H9 (cell line): Measurements from ENCODE around the gene MLC1. TPM values are rescaled to one million over a fixed set of nuclear protein-coding genes. Genes with fewer than 3 reads are reported as not detected.
A peak's percentile ranks its signal among the peaks of the same experiment; 100 is the strongest.

Experiments
- DNase-seq: peaks from one replicate; pipeline ENCODE4 v3.0.0-alpha.2; 2017
- H2AFZ ChIP-seq: one replicate; pipeline ENCODE4 v1.6.1; 2013; ENCODE audit warnings: mild to moderate bottlenecking, low read length, control low read depth, moderate library complexity
- H2AK5ac ChIP-seq: 2 replicates; pipeline ENCODE4 v1.6.1; 2013; ENCODE audit warnings: low read length, control low read depth, mixed read lengths; ENCODE audit not compliant: insufficient read length
- H2BK120ac ChIP-seq: one replicate; pipeline ENCODE4 v1.6.1; 2013; ENCODE audit warnings: low read depth, mild to moderate bottlenecking, low read length, control low read depth, inconsistent platforms; ENCODE audit not compliant: poor library complexity, severe bottlenecking
- H2BK12ac ChIP-seq: 2 replicates; pipeline ENCODE4 v1.6.1; 2013; ENCODE audit warnings: low read length, control low read depth, mixed read lengths, low read depth; ENCODE audit not compliant: insufficient read length
- H2BK15ac ChIP-seq: 2 replicates; pipeline ENCODE4 v1.6.1; 2013; ENCODE audit warnings: low read depth, low read length, control low read depth
- H2BK20ac ChIP-seq: one replicate; pipeline ENCODE4 v1.6.1; 2013; ENCODE audit warnings: low read depth, mild to moderate bottlenecking, low read length, control low read depth, inconsistent platforms; ENCODE audit not compliant: poor library complexity, severe bottlenecking
- H2BK5ac ChIP-seq: 2 replicates; pipeline ENCODE4 v1.6.1; 2013; ENCODE audit warnings: low read length, control low read depth, mixed read lengths; ENCODE audit not compliant: insufficient read length
- H3K14ac ChIP-seq: 2 replicates; pipeline ENCODE4 v1.6.1; 2013; ENCODE audit warnings: low read length, control low read depth; ENCODE audit not compliant: insufficient read depth
- H3K18ac ChIP-seq: 2 replicates; pipeline ENCODE4 v1.6.1; 2013; ENCODE audit warnings: low read depth, mild to moderate bottlenecking, mixed read lengths, low read length, control low read depth; ENCODE audit not compliant: insufficient read length
- H3K23ac ChIP-seq: 2 replicates; pipeline ENCODE4 v1.6.1; 2013; ENCODE audit warnings: low read length, control low read depth, mixed read lengths, low read depth; ENCODE audit not compliant: insufficient read length
- H3K23me2 ChIP-seq: 2 replicates; pipeline ENCODE4 v1.6.1; 2013; ENCODE audit warnings: low read depth, mild to moderate bottlenecking, mixed read lengths, low read length, control low read depth; ENCODE audit not compliant: insufficient read length, poor library complexity, severe bottlenecking
- H3K27ac ChIP-seq: 2 replicates; pipeline ENCODE4 v1.5.1; 2013; ENCODE audit warnings: low read length, control low read depth, mixed read lengths, low read depth; ENCODE audit not compliant: insufficient read length
- H3K27me3 ChIP-seq: 2 replicates; pipeline ENCODE4 v1.6.1; 2013; ENCODE audit warnings: low read length, control low read depth, inconsistent platforms; ENCODE audit not compliant: insufficient read depth
- H3K4ac ChIP-seq: 2 replicates; pipeline ENCODE4 v1.6.1; 2013; ENCODE audit warnings: low read depth, mild to moderate bottlenecking, control low read depth, inconsistent platforms, low read length, moderate library complexity
- H3K4me1 ChIP-seq: 2 replicates; pipeline ENCODE4 v1.6.1; 2013; ENCODE audit warnings: low read length, control low read depth, inconsistent platforms; ENCODE audit not compliant: insufficient read depth
- H3K4me2 ChIP-seq: 2 replicates; pipeline ENCODE4 v1.6.1; 2013; ENCODE audit warnings: low read length, control low read depth, mixed read lengths; ENCODE audit not compliant: insufficient read length, insufficient read depth
- H3K56ac ChIP-seq: 2 replicates; pipeline ENCODE4 v1.6.1; 2013; ENCODE audit warnings: low read depth, mild to moderate bottlenecking, mixed read lengths, low read length, control low read depth; ENCODE audit not compliant: insufficient read length
- H3K79me1 ChIP-seq: 2 replicates; pipeline ENCODE4 v1.6.1; 2013; ENCODE audit warnings: low read depth, mild to moderate bottlenecking, moderate library complexity, low read length, control low read depth, inconsistent platforms; ENCODE audit not compliant: insufficient read depth, poor library complexity, severe bottlenecking
- H3K79me2 ChIP-seq: 2 replicates; pipeline ENCODE4 v1.6.1; 2013; ENCODE audit warnings: low read length, control low read depth, inconsistent platforms; ENCODE audit not compliant: insufficient read depth
- H3K9ac ChIP-seq: 2 replicates; pipeline ENCODE4 v1.6.1; 2013; ENCODE audit warnings: low read length, control low read depth, mixed read lengths; ENCODE audit not compliant: insufficient read length; ENCODE audit errors: extremely low read depth
- H3K9me3 ChIP-seq: one replicate; pipeline ENCODE4 v1.6.1; 2013; ENCODE audit warnings: low read depth, low read length, inconsistent platforms; ENCODE audit not compliant: control insufficient read depth
- H3T11ph ChIP-seq: one replicate; pipeline ENCODE4 v1.6.1; 2013; ENCODE audit warnings: mild to moderate bottlenecking, low read length, control low read depth, inconsistent platforms
- H4K20me1 ChIP-seq: one replicate; pipeline ENCODE4 v1.6.1; 2013; ENCODE audit not compliant: control insufficient read depth, insufficient read length, insufficient read depth
- H4K5ac ChIP-seq: 2 replicates; pipeline ENCODE4 v1.6.1; 2013; ENCODE audit warnings: low read depth, mild to moderate bottlenecking, mixed read lengths, low read length, control low read depth; ENCODE audit not compliant: insufficient read length
- H4K8ac ChIP-seq: replicated peaks from 2 replicates; pipeline ENCODE4 v1.6.1; 2013; ENCODE audit warnings: low read length, control low read depth, mixed read lengths, low read depth; ENCODE audit not compliant: insufficient read length
- H4K91ac ChIP-seq: 2 replicates; pipeline ENCODE4 v1.6.1; 2013; ENCODE audit warnings: low read depth, mild to moderate bottlenecking, moderate library complexity, mixed read lengths, low read length, control low read depth; ENCODE audit not compliant: insufficient read length
- H3K27ac Mint-ChIP-seq, 3 experiments: 2 replicates in 2 of 3; 3 replicates in 1 of 3; pipeline ENCODE4 v1.8.0; 2020 to 2021; ENCODE audit warnings: mixed read lengths in 3 of 3, mild to moderate bottlenecking in 1 of 3, moderate library complexity in 1 of 3
- H3K27me3 Mint-ChIP-seq: 2 replicates; pipeline ENCODE4 v1.8.0; 2021; ENCODE audit warnings: low read depth, mild to moderate bottlenecking, moderate library complexity, mixed read lengths
- H3K36me3 Mint-ChIP-seq, 3 experiments: 2 replicates in 2 of 3; 3 replicates in 1 of 3; pipeline ENCODE4 v1.8.0; 2020 to 2021; ENCODE audit warnings: low read depth in 3 of 3, mixed read lengths in 3 of 3; ENCODE audit not compliant: insufficient read depth in 1 of 3
- H3K4me1 Mint-ChIP-seq, 2 experiments: 2 replicates each; pipeline ENCODE4 v1.8.0; 2020; ENCODE audit warnings: mixed read lengths in 2 of 2
- H3K4me3 Mint-ChIP-seq, 2 experiments: 2 replicates in 1 of 2; 3 replicates in 1 of 2; pipeline ENCODE4 v1.8.0; 2020 to 2021; ENCODE audit warnings: mild to moderate bottlenecking in 2 of 2, mixed read lengths in 2 of 2, moderate library complexity in 1 of 2
- H3K9me3 Mint-ChIP-seq, 2 experiments: 2 replicates in 1 of 2; 3 replicates in 1 of 2; pipeline ENCODE4 v1.8.0; 2020; ENCODE audit warnings: mild to moderate bottlenecking in 2 of 2, mixed read lengths in 2 of 2, moderate library complexity in 1 of 2
- WGBS: extraction: QIAGEN DNeasy Blood & Tissue Kit; methylation state at CpG from one replicate; pipeline ENCODE4 v1.1.7; 2013; ENCODE audit warnings: missing lambda C conversion rate, low lambda C conversion rate, mixed read lengths; ENCODE audit not compliant: insufficient read length; ENCODE audit errors: extremely low coverage; 5-methylcytosine and 5-hydroxymethylcytosine counted together
- total RNA-seq: library from RNA; stranded (reverse); gene quantifications from 2 replicates; pipeline ENCODE4 v1.2.1, GENCODE V29; 2021
- TF ChIP-seq, protein P1 (sequence below): fragments of 200-600 bp; sonication (generic); conservative IDR thresholded peaks from 3 replicates; pipeline ENCODE4 v1.8.0; 2021; ENCODE audit warnings: antibody characterized with exemption, mild to moderate bottlenecking

The MLC1 gene
- total RNA-seq, 1 experiment from 2014 or later, result not detected

DNA sequence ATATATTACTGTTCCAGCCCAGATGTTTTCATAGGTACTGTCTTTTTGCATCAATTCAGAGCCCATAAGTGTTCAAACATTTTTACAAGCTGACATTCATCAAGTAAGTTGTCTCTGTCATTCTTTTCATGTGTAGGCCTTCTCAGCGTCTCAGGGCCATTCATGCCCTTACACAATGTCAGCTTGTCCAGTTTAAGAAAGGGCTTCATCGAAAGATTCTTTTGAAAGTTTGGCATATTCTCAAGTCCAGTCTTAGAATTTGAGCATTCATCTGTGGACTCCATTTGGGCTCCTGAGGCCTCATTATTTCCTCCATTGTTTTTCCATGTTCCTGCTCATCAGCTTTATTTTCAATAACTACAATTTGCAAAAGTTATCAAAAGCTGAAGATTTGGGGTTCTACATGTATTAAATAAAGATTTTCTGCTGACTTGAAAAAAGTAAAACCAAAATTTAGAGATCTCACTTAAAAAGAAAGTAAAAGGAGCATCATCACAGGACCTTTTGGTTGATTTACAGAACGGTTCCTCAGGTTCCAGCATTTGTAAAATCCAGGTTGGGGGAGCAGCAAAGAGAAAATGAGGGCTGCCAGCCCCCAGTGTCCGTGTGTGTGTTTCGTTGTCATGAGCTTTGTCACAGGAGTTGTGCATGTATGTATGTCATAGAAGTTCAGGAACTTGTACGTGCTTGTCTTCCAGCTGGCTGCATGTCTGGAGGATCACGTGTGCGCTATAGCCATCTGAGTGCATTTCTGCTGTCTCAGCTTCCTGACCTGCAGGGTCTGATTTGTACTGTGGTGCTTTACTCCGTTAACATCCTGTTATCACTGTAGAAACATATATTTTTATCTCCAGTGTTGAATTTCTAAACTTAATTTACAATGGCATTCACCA is 20.2 kb upstream of the MLC1 start:
- Mint-ChIP-seq H3K36me3 (no peaks in the 10 kb centered on the region), H3K9me3 (no peaks in the 10 kb centered on the region; a peak in 1 of 5 replicates), H3K27ac (peak overlapping the region in 1 of 3 experiments; percentile 63; a peak in 2 of 7 replicates), H3K27me3 (peaks cover 16% of the 10 kb centered on the region), H3K4me3 (no peak overlapping the region), H3K4me1 (no peaks in the 10 kb centered on the region)
- H3K9ac ChIP-seq, result no peak overlapping the region
- WGBS, result no CpG with 5 or more reads among the region's 9 CpGs
- H2AFZ ChIP-seq, result no peak overlapping the region
- H4K8ac ChIP-seq, result no peak overlapping the region
- H3K4ac ChIP-seq, result no peak overlapping the region
- H3K23me2 ChIP-seq, result no peaks in the 10 kb centered on the region
- no peak overlapping the region for H2BK5ac ChIP-seq
- no peak overlapping the region for H3K23ac ChIP-seq
- no peak overlapping the region for H3T11ph ChIP-seq
- no peak overlapping the region for H2AK5ac ChIP-seq
- no peaks in the 10 kb centered on the region for H3K9me3 ChIP-seq
- H3K56ac ChIP-seq, result no peak overlapping the region
- no peak overlapping the region for H3K4me2 ChIP-seq
- no peak overlapping the region for H2BK20ac ChIP-seq
- no peak overlapping the region for H2BK120ac ChIP-seq
- no peaks in the 10 kb centered on the region for H4K20me1 ChIP-seq
- no peak for DNase-seq
- no peaks in the 10 kb centered on the region for H3K79me2 ChIP-seq
- no peak overlapping the region for H3K27ac ChIP-seq
- H3K14ac ChIP-seq, result no peak overlapping the region
- TF ChIP-seq, protein P1, sequence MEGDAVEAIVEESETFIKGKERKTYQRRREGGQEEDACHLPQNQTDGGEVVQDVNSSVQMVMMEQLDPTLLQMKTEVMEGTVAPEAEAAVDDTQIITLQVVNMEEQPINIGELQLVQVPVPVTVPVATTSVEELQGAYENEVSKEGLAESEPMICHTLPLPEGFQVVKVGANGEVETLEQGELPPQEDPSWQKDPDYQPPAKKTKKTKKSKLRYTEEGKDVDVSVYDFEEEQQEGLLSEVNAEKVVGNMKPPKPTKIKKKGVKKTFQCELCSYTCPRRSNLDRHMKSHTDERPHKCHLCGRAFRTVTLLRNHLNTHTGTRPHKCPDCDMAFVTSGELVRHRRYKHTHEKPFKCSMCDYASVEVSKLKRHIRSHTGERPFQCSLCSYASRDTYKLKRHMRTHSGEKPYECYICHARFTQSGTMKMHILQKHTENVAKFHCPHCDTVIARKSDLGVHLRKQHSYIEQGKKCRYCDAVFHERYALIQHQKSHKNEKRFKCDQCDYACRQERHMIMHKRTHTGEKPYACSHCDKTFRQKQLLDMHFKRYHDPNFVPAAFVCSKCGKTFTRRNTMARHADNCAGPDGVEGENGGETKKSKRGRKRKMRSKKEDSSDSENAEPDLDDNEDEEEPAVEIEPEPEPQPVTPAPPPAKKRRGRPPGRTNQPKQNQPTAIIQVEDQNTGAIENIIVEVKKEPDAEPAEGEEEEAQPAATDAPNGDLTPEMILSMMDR, result no peak
- H4K5ac ChIP-seq, result no peak overlapping the region
- no peaks in the 10 kb centered on the region for H3K4me1 ChIP-seq
- H2BK12ac ChIP-seq, result no peak overlapping the region
- H3K18ac ChIP-seq, result no peak overlapping the region
- no peak overlapping the region for H4K91ac ChIP-seq
- H2BK15ac ChIP-seq, result no peak overlapping the region
- no peaks in the 10 kb centered on the region for H3K27me3 ChIP-seq
- H3K79me1 ChIP-seq, result no peaks in the 10 kb centered on the region
